Measurements from ENCODE around the gene NCKAP1. TPM values are rescaled to one million over a fixed set of nuclear protein-coding genes. Genes with fewer than 3 reads are reported as not detected.
A peak's percentile ranks its signal among the peaks of the same experiment; 100 is the strongest.

The NCKAP1 gene
- total RNA-seq, 1 experiment from 2014 or later: 173 TPM

DNA sequence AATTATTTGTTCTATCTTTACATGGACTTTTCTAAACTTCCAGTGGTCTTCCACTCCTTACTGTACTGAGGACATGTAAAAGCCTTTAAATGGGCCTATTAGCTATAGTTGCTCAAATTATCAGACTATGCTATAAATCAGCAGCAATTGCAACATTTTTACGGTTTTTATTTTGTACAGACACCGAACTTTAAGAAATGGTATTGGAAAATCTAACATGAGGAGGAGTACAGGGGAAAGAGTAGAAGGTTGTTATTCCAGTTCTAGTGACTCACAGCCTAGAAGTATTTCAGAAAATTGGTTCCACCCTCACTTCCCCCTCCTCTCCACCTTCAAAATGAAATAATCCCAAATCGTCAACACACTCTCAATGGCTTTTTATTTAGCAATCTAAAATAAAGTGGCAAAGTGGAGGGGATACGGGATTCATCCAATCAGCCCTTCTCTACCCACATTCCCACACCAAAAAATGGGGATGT, 1.1 kb downstream of the NCKAP1 start:
- TF ChIP-seq CREB1 (CRISPR knock-in tag; IDR thresholded peaks at IDR 0.05): no peak
- TF ChIP-seq, protein P1, sequence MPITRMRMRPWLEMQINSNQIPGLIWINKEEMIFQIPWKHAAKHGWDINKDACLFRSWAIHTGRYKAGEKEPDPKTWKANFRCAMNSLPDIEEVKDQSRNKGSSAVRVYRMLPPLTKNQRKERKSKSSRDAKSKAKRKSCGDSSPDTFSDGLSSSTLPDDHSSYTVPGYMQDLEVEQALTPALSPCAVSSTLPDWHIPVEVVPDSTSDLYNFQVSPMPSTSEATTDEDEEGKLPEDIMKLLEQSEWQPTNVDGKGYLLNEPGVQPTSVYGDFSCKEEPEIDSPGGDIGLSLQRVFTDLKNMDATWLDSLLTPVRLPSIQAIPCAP (CRISPR knock-in tag; IDR thresholded peaks at IDR 0.05): no peak
- no peak for TF ChIP-seq MLX (CRISPR knock-in tag; IDR thresholded peaks at IDR 0.05)
- TF ChIP-seq RORB (CRISPR knock-in tag; IDR thresholded peaks at IDR 0.05): no peak
- TF ChIP-seq GABPB1 (CRISPR knock-in tag; IDR thresholded peaks at IDR 0.05): no peak
- TF ChIP-seq, protein P2, sequence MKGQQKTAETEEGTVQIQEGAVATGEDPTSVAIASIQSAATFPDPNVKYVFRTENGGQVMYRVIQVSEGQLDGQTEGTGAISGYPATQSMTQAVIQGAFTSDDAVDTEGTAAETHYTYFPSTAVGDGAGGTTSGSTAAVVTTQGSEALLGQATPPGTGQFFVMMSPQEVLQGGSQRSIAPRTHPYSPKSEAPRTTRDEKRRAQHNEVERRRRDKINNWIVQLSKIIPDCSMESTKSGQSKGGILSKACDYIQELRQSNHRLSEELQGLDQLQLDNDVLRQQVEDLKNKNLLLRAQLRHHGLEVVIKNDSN (CRISPR knock-in tag; IDR thresholded peaks at IDR 0.05): no peak
- TF ChIP-seq, protein P3, sequence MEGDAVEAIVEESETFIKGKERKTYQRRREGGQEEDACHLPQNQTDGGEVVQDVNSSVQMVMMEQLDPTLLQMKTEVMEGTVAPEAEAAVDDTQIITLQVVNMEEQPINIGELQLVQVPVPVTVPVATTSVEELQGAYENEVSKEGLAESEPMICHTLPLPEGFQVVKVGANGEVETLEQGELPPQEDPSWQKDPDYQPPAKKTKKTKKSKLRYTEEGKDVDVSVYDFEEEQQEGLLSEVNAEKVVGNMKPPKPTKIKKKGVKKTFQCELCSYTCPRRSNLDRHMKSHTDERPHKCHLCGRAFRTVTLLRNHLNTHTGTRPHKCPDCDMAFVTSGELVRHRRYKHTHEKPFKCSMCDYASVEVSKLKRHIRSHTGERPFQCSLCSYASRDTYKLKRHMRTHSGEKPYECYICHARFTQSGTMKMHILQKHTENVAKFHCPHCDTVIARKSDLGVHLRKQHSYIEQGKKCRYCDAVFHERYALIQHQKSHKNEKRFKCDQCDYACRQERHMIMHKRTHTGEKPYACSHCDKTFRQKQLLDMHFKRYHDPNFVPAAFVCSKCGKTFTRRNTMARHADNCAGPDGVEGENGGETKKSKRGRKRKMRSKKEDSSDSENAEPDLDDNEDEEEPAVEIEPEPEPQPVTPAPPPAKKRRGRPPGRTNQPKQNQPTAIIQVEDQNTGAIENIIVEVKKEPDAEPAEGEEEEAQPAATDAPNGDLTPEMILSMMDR (IDR thresholded peaks at IDR 0.05): no peak
- no peak for TF ChIP-seq ZNF512 (CRISPR knock-in tag; IDR thresholded peaks at IDR 0.05; ENCODE audit: borderline replicate concordance)
- Mint-ChIP-seq H3K4me1 (peaks cover 55% of the 10 kb centered on the region), H3K9me3 (no peaks in the 10 kb centered on the region), H3K27ac (peak overlapping the region; percentile 92), H3K36me3 (no peaks in the 10 kb centered on the region), H3K27me3 (ENCODE audit: low read depth) (no peaks in the 10 kb centered on the region), H3K4me3 (peak overlapping the region; percentile 91)
- DNase-seq (ENCODE audit: low spot score) (no peak), ATAC-seq (no peak)
- ChIA-PET POLR2A (interaction anchor here (0.6 kb wide), 1 partner anchor 88 kb away, joined by 3 read pairs; no protein-coding TSS in a partner anchor), CTCF (interaction anchor here (1.0 to 1.4 kb wide), 3 partner anchors 34 to 167 kb away, joined by 3 to 6 read pairs (median 4); partner anchors contain the start of gene DUSP19)

DNA sequence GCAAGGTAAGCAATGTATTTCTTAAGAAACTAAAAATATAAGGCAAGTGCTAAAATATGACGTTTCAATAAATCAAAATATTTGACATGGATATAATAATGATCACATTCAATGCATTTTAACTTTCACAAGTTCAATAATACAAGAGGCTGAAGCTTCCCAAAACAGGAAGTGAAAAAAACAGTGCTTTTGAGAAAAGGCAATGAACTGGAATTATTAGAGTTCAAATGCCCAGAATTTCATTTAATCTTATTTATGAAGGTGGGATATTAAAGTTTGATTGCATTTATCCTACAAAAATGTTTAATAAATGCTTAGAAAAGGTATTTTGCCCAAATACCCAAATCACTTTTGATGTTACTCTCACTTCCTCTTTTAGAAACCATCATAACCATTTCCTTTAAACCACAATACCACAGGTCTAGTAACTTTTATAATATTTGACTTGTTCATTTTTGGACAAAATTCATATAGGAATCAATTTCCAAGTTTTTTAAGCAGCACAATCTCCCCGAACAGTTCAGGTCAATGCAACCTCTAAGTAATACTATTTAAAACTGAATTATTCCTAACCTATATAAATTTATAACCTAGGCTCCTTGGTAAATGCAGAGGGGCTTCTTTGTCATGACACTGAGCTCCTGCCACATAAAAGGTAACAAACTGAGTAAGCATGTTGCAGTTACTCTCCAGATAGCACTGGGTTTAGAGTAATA, 2.1 kb downstream of the NCKAP1 start:
- DNase-seq (ENCODE audit: low spot score): no peak
- H3K9me3 Mint-ChIP-seq: no peaks in the 10 kb centered on the region
- ATAC-seq: no peak
- H3K27ac Mint-ChIP-seq: peak overlapping the region; percentile 92
- H3K4me3 Mint-ChIP-seq: peak overlapping the region; percentile 91
- H3K27me3 Mint-ChIP-seq (ENCODE audit: low read depth): no peaks in the 10 kb centered on the region
- peaks cover 60% of the 10 kb centered on the region for H3K4me1 Mint-ChIP-seq
- ChIA-PET CTCF (interaction anchor here (1.0 kb wide), 1 partner anchor 166 kb away, joined by 3 read pairs; no protein-coding TSS in a partner anchor), POLR2A (no interaction called here)
- H3K36me3 Mint-ChIP-seq: no peaks in the 10 kb centered on the region
- TF ChIP-seq ZNF317 (CRISPR knock-in tag; IDR thresholded peaks at IDR 0.05; ENCODE audit: borderline replicate concordance, low read depth): no peak
- no peak for TF ChIP-seq ZNF396 (CRISPR knock-in tag; IDR thresholded peaks at IDR 0.05; ENCODE audit: borderline replicate concordance)
- no peak for TF ChIP-seq ZNF121 (CRISPR knock-in tag; IDR thresholded peaks at IDR 0.05)
- TF ChIP-seq ARID4B (CRISPR knock-in tag; IDR thresholded peaks at IDR 0.05; ENCODE audit: borderline replicate concordance): no peak
- TF ChIP-seq, protein P4, sequence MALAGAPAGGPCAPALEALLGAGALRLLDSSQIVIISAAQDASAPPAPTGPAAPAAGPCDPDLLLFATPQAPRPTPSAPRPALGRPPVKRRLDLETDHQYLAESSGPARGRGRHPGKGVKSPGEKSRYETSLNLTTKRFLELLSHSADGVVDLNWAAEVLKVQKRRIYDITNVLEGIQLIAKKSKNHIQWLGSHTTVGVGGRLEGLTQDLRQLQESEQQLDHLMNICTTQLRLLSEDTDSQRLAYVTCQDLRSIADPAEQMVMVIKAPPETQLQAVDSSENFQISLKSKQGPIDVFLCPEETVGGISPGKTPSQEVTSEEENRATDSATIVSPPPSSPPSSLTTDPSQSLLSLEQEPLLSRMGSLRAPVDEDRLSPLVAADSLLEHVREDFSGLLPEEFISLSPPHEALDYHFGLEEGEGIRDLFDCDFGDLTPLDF (CRISPR knock-in tag; IDR thresholded peaks at IDR 0.05): no peak
- no peak for TF ChIP-seq RORB (CRISPR knock-in tag; IDR thresholded peaks at IDR 0.05)
- TF ChIP-seq ZNF219 (CRISPR knock-in tag; IDR thresholded peaks at IDR 0.05; ENCODE audit: borderline replicate concordance): no peak
- TF ChIP-seq ATF1 (CRISPR knock-in tag; IDR thresholded peaks at IDR 0.05): no peak
- TF ChIP-seq, protein P5, sequence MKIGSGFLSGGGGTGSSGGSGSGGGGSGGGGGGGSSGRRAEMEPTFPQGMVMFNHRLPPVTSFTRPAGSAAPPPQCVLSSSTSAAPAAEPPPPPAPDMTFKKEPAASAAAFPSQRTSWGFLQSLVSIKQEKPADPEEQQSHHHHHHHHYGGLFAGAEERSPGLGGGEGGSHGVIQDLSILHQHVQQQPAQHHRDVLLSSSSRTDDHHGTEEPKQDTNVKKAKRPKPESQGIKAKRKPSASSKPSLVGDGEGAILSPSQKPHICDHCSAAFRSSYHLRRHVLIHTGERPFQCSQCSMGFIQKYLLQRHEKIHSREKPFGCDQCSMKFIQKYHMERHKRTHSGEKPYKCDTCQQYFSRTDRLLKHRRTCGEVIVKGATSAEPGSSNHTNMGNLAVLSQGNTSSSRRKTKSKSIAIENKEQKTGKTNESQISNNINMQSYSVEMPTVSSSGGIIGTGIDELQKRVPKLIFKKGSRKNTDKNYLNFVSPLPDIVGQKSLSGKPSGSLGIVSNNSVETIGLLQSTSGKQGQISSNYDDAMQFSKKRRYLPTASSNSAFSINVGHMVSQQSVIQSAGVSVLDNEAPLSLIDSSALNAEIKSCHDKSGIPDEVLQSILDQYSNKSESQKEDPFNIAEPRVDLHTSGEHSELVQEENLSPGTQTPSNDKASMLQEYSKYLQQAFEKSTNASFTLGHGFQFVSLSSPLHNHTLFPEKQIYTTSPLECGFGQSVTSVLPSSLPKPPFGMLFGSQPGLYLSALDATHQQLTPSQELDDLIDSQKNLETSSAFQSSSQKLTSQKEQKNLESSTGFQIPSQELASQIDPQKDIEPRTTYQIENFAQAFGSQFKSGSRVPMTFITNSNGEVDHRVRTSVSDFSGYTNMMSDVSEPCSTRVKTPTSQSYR (CRISPR knock-in tag; IDR thresholded peaks at IDR 0.05): no peak
- TF ChIP-seq OVOL2 (CRISPR knock-in tag; IDR thresholded peaks at IDR 0.05; ENCODE audit: borderline replicate concordance): no peak

Data from WTC11 (cell line).